ENCODE measurements around the gene FOXL3.

Gene FOXL3

DNA sequence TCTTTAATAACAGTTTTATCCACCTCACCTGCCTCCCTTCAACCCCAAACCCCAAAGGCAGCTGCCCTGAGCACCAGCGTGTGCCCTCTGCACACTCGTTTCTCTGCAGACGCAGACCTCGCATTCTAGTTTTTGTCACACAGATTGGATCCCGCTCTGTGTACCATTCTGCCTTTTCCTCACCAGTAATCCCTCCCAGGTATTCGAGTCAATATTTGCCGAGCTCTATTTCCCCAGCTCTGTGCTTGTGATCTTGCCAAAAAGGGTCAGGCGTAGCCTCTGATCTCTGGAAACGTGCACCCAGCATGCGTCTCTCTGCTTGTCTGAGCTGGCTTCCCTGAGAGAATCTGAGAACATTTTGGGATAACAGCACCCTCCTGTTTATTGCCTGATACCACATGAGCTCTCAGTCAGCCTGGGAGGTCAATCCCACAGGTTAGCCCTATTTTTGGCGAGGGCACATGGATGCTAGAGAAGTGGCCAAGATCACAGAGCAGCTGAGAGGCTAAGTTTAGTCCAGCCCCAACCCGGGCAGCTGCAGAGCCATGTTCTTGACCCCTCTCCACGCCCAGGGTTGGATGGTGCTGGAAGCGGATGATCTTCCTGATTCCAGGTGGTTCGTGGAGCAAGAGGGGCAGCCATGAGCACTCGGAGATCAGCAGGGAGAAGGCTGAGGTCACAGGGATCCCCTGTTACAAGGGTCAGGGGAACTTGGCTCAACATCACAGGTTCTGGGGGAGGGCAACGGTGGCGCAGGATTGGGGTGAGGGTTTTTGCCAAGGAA lies 29.1 kb downstream of the FOXL3 start:
- TF ChIP-seq MAX (IDR thresholded peaks at IDR 0.05) (no peak), TEAD4 (IDR thresholded peaks at IDR 0.05) (no peak), FOXM1 (IDR thresholded peaks at IDR 0.05; ENCODE audit: borderline replicate concordance, low read depth) (no peak), RAD21 (IDR thresholded peaks at IDR 0.05; ENCODE audit: low read depth) (no peak), TCF12 (IDR thresholded peaks at IDR 0.05; ENCODE audit: low read depth) (no peak), CEBPB (IDR thresholded peaks at IDR 0.05) (no peak)

- TF ChIP-seq NFIC (IDR thresholded peaks at IDR 0.05) (peak; percentile 31; the same call in 1 of the 2 replicates), CEBPB (IDR thresholded peaks at IDR 0.05) (no peak)
Measured at GRCh38 chr7:320297-320696, 30.3 kb downstream of the FOXL3 start.

GRCh38 chr7:322111-322671 lies 32.2 kb downstream of the FOXL3 start:
- TF ChIP-seq TCF12 (IDR thresholded peaks at IDR 0.05; ENCODE audit: low read depth): no peak
- peak; percentile 87 for TF ChIP-seq RAD21 (IDR thresholded peaks at IDR 0.05; ENCODE audit: low read depth)
- TF ChIP-seq MAX (IDR thresholded peaks at IDR 0.05): peak; percentile 34; the same call in 1 of the 2 replicates
- no peak for TF ChIP-seq FOXM1 (IDR thresholded peaks at IDR 0.05; ENCODE audit: borderline replicate concordance, low read depth)
- no peak for TF ChIP-seq CEBPB (IDR thresholded peaks at IDR 0.05)
- TF ChIP-seq YY1 (IDR thresholded peaks at IDR 0.05; ENCODE audit: low read depth): no peak

DNA sequence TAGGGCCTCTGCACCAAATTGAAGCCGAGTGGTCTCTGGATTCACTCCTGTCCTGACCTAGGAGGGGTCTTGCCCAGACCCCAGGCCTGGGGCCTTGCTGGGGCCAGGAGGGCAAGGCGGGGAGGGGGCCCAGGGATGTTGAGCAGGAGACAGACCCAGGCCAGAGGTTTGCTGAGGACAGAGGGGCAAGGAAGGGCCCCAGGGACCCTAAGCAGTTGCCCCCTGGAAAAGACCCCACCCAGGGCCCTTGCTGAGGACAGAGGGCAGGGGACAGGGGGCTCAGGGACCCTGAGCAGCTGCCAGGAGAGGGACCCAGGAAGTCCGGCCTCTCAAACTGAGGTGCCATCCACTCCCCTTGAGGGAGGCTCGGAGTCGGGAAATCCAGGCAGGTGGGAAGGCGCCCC lies 32.7 kb downstream of the FOXL3 start:
- TF ChIP-seq RAD21 (IDR thresholded peaks at IDR 0.05; ENCODE audit: low read depth) (no peak), TCF12 (IDR thresholded peaks at IDR 0.05; ENCODE audit: low read depth) (no peak), CEBPB (IDR thresholded peaks at IDR 0.05) (no peak), EP300 (IDR thresholded peaks at IDR 0.05; ENCODE audit: borderline replicate concordance) (no peak), TEAD4 (IDR thresholded peaks at IDR 0.05) (no peak), FOXM1 (IDR thresholded peaks at IDR 0.05; ENCODE audit: borderline replicate concordance, low read depth) (no peak), TAF1 (IDR thresholded peaks at IDR 0.05; ENCODE audit: low read depth) (no peak), REST (IDR thresholded peaks at IDR 0.05; ENCODE audit: low read depth) (no peak), MAX (IDR thresholded peaks at IDR 0.05) (no peak), EGR1 (IDR thresholded peaks at IDR 0.05) (no peak), YY1 (IDR thresholded peaks at IDR 0.05; ENCODE audit: low read depth) (no peak), ZBTB7A (IDR thresholded peaks at IDR 0.05; ENCODE audit: low read depth) (no peak), NFIC (IDR thresholded peaks at IDR 0.05) (no peak), CREB1 (IDR thresholded peaks at IDR 0.05; ENCODE audit: low read depth) (no peak)
- TF ChIP-seq, protein P1, sequence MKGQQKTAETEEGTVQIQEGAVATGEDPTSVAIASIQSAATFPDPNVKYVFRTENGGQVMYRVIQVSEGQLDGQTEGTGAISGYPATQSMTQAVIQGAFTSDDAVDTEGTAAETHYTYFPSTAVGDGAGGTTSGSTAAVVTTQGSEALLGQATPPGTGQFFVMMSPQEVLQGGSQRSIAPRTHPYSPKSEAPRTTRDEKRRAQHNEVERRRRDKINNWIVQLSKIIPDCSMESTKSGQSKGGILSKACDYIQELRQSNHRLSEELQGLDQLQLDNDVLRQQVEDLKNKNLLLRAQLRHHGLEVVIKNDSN (IDR thresholded peaks at IDR 0.05): no peak

DNA sequence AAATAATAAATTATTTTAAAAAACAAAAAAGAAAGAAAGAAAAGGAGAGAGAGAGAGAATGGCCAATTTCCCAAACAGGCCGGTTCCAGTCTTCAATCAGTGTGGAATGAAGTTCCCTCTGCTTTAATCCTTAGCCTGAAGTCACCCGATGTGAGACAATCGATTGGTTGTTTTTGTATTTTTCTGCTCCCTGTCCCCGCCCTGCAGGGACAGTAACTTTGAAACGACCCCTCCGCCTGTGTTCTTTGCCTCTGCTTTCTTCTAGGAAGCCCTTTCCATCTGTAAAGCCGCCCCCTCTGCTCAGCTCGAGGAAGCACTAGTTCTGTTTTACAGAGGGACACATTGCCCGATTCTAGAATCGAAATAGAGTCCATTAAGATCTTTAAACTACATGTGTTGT lies 33.4 kb downstream of the FOXL3 start:
- no peak for TF ChIP-seq FOXM1 (IDR thresholded peaks at IDR 0.05; ENCODE audit: borderline replicate concordance, low read depth)
- TF ChIP-seq TCF12 (IDR thresholded peaks at IDR 0.05; ENCODE audit: low read depth): no peak
- TF ChIP-seq RAD21 (IDR thresholded peaks at IDR 0.05; ENCODE audit: low read depth): no peak
- TF ChIP-seq, protein P1 (IDR thresholded peaks at IDR 0.05): no peak
- TF ChIP-seq REST (IDR thresholded peaks at IDR 0.05; ENCODE audit: low read depth): no peak
- no peak for TF ChIP-seq TEAD4 (IDR thresholded peaks at IDR 0.05)
- TF ChIP-seq YY1 (IDR thresholded peaks at IDR 0.05; ENCODE audit: low read depth): no peak
- TF ChIP-seq EP300 (IDR thresholded peaks at IDR 0.05; ENCODE audit: borderline replicate concordance): no peak
- TF ChIP-seq NFIC (IDR thresholded peaks at IDR 0.05): no peak
- no peak for TF ChIP-seq TAF1 (IDR thresholded peaks at IDR 0.05; ENCODE audit: low read depth)
- TF ChIP-seq MAX (IDR thresholded peaks at IDR 0.05): no peak
- no peak for TF ChIP-seq CREB1 (IDR thresholded peaks at IDR 0.05; ENCODE audit: low read depth)
- no peak for TF ChIP-seq EGR1 (IDR thresholded peaks at IDR 0.05)
- no peak for TF ChIP-seq CEBPB (IDR thresholded peaks at IDR 0.05)
- TF ChIP-seq ZBTB7A (IDR thresholded peaks at IDR 0.05; ENCODE audit: low read depth): no peak
